Hepatocyte (in vitro differentiated cells): ENCODE data around the gene TFDP3.

Experiments
- CTCF ChIP-seq: fragments of 200-600 bp; sonication (generic); IDR thresholded peaks from 2 replicates; pipeline ENCODE4 v1.5.1; 2016; ENCODE audit warnings: antibody characterized with exemption, mild to moderate bottlenecking; ENCODE audit not compliant: poor library complexity
- EZH2 ChIP-seq: fragments of 200-600 bp; sonication (generic); IDR thresholded peaks from 2 replicates; pipeline ENCODE4 v1.6.1; 2016; ENCODE audit warnings: antibody characterized with exemption, mild to moderate bottlenecking, borderline replicate concordance

- TF ChIP-seq EZH2 (no peak), CTCF (no peak)
Observed at GRCh38 chrX:133175605-133176004, 42.5 kb downstream of the TFDP3 start.
